H4 (cell line): ENCODE measurements around the gene STT3B. TPM values are rescaled to one million over a fixed set of nuclear protein-coding genes. Genes with fewer than 3 reads are reported as not detected.

Experiments
- DNase-seq: peaks from one replicate; pipeline ENCODE4 v3.0.0-alpha.2; 2015; ENCODE audit warnings: low spot score
- total RNA-seq: library from RNA; depleted of rRNA; stranded (reverse); fragments of >200 nt; shearing (Covaris generic); gene quantifications from 2 replicates; pipeline ENCODE4 v1.2.3, GENCODE V29; 2014

STT3B gene
- total RNA-seq, 1 experiment from 2014 or later, result 113 TPM

- DNase-seq, result no peak
These were observed 115.7 kb downstream of the STT3B start for GRCh38 chr3:31648286-31648968.

- no peak for DNase-seq
These were observed 119.6 kb downstream of the STT3B start for GRCh38 chr3:31652296-31652695.

- no peak for DNase-seq
These were observed 120.7 kb downstream of the STT3B start for GRCh38 chr3:31653464-31653863.

- no peak for DNase-seq
These were observed 122.3 kb downstream of the STT3B start for GRCh38 chr3:31654998-31655397.

- no peak for DNase-seq
These were observed 126.5 kb downstream of the STT3B start for GRCh38 chr3:31659246-31659645.

GRCh38 chr3:31661286-31661685 lies 128.6 kb downstream of the STT3B start:
- DNase-seq, result no peak

- no peak for DNase-seq
These were observed 129.4 kb downstream of the STT3B start for GRCh38 chr3:31661993-31662670.

- no peak for DNase-seq
These were observed 131.3 kb downstream of the STT3B start for GRCh38 chr3:31664031-31664430.

- no peak for DNase-seq
These were observed 134.9 kb downstream of the STT3B start for GRCh38 chr3:31667582-31667981.

- DNase-seq, result no peak
These were observed 135.5 kb downstream of the STT3B start for GRCh38 chr3:31668242-31668641.

- DNase-seq, result no peak
These were observed 137.4 kb downstream of the STT3B start for GRCh38 chr3:31670136-31670535.

- no peak for DNase-seq
These were observed 138.0 kb downstream of the STT3B start for GRCh38 chr3:31670722-31671121.

GRCh38 chr3:31671451-31671850 lies 138.7 kb downstream of the STT3B start:
- DNase-seq, result no peak

GRCh38 chr3:31671976-31672375 lies 139.3 kb downstream of the STT3B start:
- no peak for DNase-seq

GRCh38 chr3:31673950-31674349 lies 141.2 kb downstream of the STT3B start:
- no peak for DNase-seq

GRCh38 chr3:31676556-31676955 lies 143.8 kb downstream of the STT3B start:
- no peak for DNase-seq

- DNase-seq, result no peak
These were observed 147.5 kb downstream of the STT3B start for GRCh38 chr3:31680072-31680870.
